Vein endothelial cell (primary cell): ENCODE results near the gene GCGR. TPM values are rescaled to one million over a fixed set of nuclear protein-coding genes. Genes with fewer than 3 reads are reported as not detected.

Experiments used
- total RNA-seq: library from RNA; depleted of rRNA; stranded (reverse); fragments of >200 nt; gene quantifications from 2 replicates; pipeline ENCODE4 v1.2.3, GENCODE V29; 2012

The GCGR gene
- not detected in 2 replicates for total RNA-seq

GRCh38 chr17:81803728-81804558 lies at the start of gene GCGR:
Gene GCGR, plus strand, starts transcription at chr17:81804150. Its CDS starts 4,869 bp downstream, at chr17:81809019.

GRCh38 chr17:81833160-81833920 lies 29.4 kb downstream of the GCGR start, which contains the start of gene MCRIP1:
Gene MCRIP1, minus strand, starts transcription at chr17:81833291. Its CDS starts 8,785 bp downstream, at chr17:81824506.

GRCh38 chr17:81834831-81835267 lies 30.9 kb downstream of the GCGR start, which contains the start of gene PPP1R27:
Gene PPP1R27, minus strand, starts transcription at chr17:81835050. Its CDS starts 97 bp downstream, at chr17:81834953.

GRCh38 chr17:81859906-81860755 lies 56.2 kb downstream of the GCGR start, which contains the start of gene P4HB:
Gene P4HB, minus strand, starts transcription at chr17:81860535. Its CDS starts 64 bp downstream, at chr17:81860471.

Other genes starting within 250 kb of the GCGR start
- gene NPLOC4, start 167.0 kb upstream of the GCGR start, total RNA-seq, result 121 and 146 TPM in 2 replicates
- gene TSPAN10, start 167.0 kb upstream of the GCGR start, total RNA-seq, result 0.48 TPM in 1 of 2 replicates, not detected in the other
- 1.3 TPM in 2 replicates for gene PDE6G, start 147.6 kb upstream of the GCGR start, total RNA-seq
- 24.5 and 29.7 TPM in 2 replicates for gene OXLD1, start 137.5 kb upstream of the GCGR start, total RNA-seq
- gene CCDC137, start 137.4 kb upstream of the GCGR start, total RNA-seq, result 11.8 and 12.1 TPM in 2 replicates
- gene ARL16, start 120.4 kb upstream of the GCGR start, total RNA-seq, result 35.6 and 36.6 TPM in 2 replicates
- gene HGS, start 120.1 kb upstream of the GCGR start, total RNA-seq, result 134 and 147 TPM in 2 replicates
- gene MRPL12, start 100.8 kb upstream of the GCGR start, total RNA-seq, result 23.8 and 26.1 TPM in 2 replicates
- gene SLC25A10, start 91.9 kb upstream of the GCGR start, total RNA-seq, result 17.6 and 23.5 TPM in 2 replicates
- 91.2 and 156 TPM in 2 replicates for gene MCRIP1, start 29.1 kb downstream of the GCGR start, total RNA-seq
- not detected in 2 replicates for gene PPP1R27, start 30.9 kb downstream of the GCGR start, total RNA-seq
- gene P4HB, start 56.4 kb downstream of the GCGR start, total RNA-seq, result 991 and 1,042 TPM in 2 replicates
- 215 and 257 TPM in 2 replicates for gene ARHGDIA, start 67.2 kb downstream of the GCGR start, total RNA-seq
- 155 and 174 TPM in 2 replicates for gene ALYREF, start 87.4 kb downstream of the GCGR start, total RNA-seq
- 106 and 139 TPM in 2 replicates for gene ANAPC11, start 87.6 kb downstream of the GCGR start, total RNA-seq
- gene NPB, start 98.1 kb downstream of the GCGR start, total RNA-seq, result 0.65 TPM in 1 of 2 replicates, not detected in the other
- gene PCYT2, start 107.2 kb downstream of the GCGR start, total RNA-seq, result 26.5 and 45.9 TPM in 2 replicates
- gene SIRT7, start 114.0 kb downstream of the GCGR start, total RNA-seq, result 16.0 and 18.0 TPM in 2 replicates
- 21.9 and 24.7 TPM in 2 replicates for gene MAFG, start 123.6 kb downstream of the GCGR start, total RNA-seq
- 90.8 and 128 TPM in 2 replicates for gene PYCR1, start 133.2 kb downstream of the GCGR start, total RNA-seq
- gene MYADML2, start 143.1 kb downstream of the GCGR start, total RNA-seq, result not detected in 2 replicates
- under 0.01 and 0.76 TPM in 2 replicates for gene NOTUM, start 157.0 kb downstream of the GCGR start, total RNA-seq
- 21.7 and 31.4 TPM in 2 replicates for gene ASPSCR1, start 173.5 kb downstream of the GCGR start, total RNA-seq
- 33.0 and 45.1 TPM in 2 replicates for gene CENPX, start 218.7 kb downstream of the GCGR start, total RNA-seq
- 13.9 and 17.3 TPM in 2 replicates for gene LRRC45, start 219.2 kb downstream of the GCGR start, total RNA-seq
- gene RAC3, start 227.5 kb downstream of the GCGR start, total RNA-seq, result 17.0 and 36.3 TPM in 2 replicates
- gene DCXR, start 233.5 kb downstream of the GCGR start, total RNA-seq, result 40.1 and 43.4 TPM in 2 replicates
- 22.4 and 45.7 TPM in 2 replicates for gene RFNG, start 247.7 kb downstream of the GCGR start, total RNA-seq
- gene GPS1, start 247.7 kb downstream of the GCGR start, total RNA-seq, result 116 and 131 TPM in 2 replicates